Testis (tissue), 3 donors: Measurements from ENCODE around the gene ZBTB7A. TPM values are rescaled to one million over a fixed set of nuclear protein-coding genes. Genes with fewer than 3 reads are reported as not detected.
A peak's percentile ranks its signal among the peaks of the same experiment; 100 is the strongest.

ENCODE experiments used
- DNase-seq: peaks from one replicate; pipeline ENCODE4 v3.0.0-alpha.2; 2019
- H3K27ac ChIP-seq, 2 donors: fragments of 200-600 bp; sonication (generic); one replicate each; pipeline ENCODE4 v1.5.1; 2019
- H3K27me3 ChIP-seq: fragments of 200-600 bp; sonication (generic); one replicate; pipeline ENCODE4 v1.5.1; 2019
- H3K36me3 ChIP-seq: fragments of 200-600 bp; sonication (generic); one replicate; pipeline ENCODE4 v1.5.1; 2017; ENCODE audit warnings: low read depth; ENCODE audit errors: missing control alignments
- H3K4me1 ChIP-seq: fragments of 200-600 bp; sonication (generic); one replicate; pipeline ENCODE4 v1.5.1; 2019
- H3K4me3 ChIP-seq, 2 donors: fragments of 200-600 bp; sonication (generic); one replicate each; pipeline ENCODE4 v1.5.1; 2017 to 2019
- H3K9me3 ChIP-seq: fragments of 200-600 bp; sonication (generic); one replicate; pipeline ENCODE4 v1.5.1; 2017
- POLR2A ChIP-seq: fragments of 450-650 bp; IDR thresholded peaks from one replicate; pipeline ENCODE4 v1.6.1; 2017; ENCODE audit warnings: antibody characterized with exemption, mild to moderate bottlenecking, moderate library complexity
- WGBS, 2 donors: methylation state at CpG; one replicate each; pipeline ENCODE4 v1.1.5; 2018; 5-methylcytosine and 5-hydroxymethylcytosine counted together
- intact Hi-C: fragments of 100-400 bp; cut with DNase I; formaldehyde crosslinking; loops from one replicate; pipeline ENCODE4 v1.15.1; 2023; ENCODE audit warnings: low total_unique reads
- polyA plus RNA-seq: library from polyadenylated mRNA; stranded (reverse); fragments of 350-450 nt; fragmentation: Illumina TruSeq; extraction: RNeasy Lipid Tissue Mini Kit (QIAGEN cat#74804); gene quantifications from one replicate; pipeline ENCODE4 v1.2.3, GENCODE V29; 2014; ENCODE audit warnings: low read depth, low replicate concordance; ENCODE audit not compliant: insufficient read depth
- total RNA-seq, 2 donors: library from RNA; depleted of rRNA; stranded (reverse); fragments of >200 nt; gene quantifications; one replicate each; pipeline ENCODE4 v1.2.3, GENCODE V29; 2016
- TF ChIP-seq, protein P1 (sequence below), 3 experiments: fragments of 450-650 bp in 2 of 3; fragments of 200-600 bp in 1 of 3; sonication (generic) in 1 of 3; IDR thresholded peaks; one replicate each; pipeline ENCODE4 v1.5.1; 2016 to 2019; ENCODE audit warnings: antibody characterized with exemption in 3 of 3, mild to moderate bottlenecking in 2 of 3, moderate library complexity in 1 of 3

ZBTB7A gene
- total and polyA plus RNA-seq, 3 donors from 2014 or later = 7.5 to 49.4 (median 42.2) TPM

DNA sequence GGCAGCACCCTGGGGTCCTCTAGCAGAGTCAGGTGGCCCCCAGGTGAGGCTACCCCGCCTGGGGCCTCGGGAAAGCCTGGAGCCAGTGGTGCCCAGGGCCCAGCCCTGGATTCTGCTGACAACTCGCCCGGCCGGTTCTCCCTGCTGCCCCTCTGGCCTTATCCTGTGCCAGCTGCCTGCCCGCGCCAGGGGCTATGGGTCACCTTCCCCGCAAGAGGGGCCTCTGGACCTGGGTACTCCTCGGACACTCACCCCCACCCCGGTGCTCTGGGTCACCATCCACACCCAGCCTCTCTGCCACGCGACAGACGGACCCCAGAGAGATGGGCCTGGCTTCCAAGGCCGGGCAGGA, 24.0 kb downstream of the ZBTB7A start:
- DNase-seq = no peak
- Histone ChIP-seq H3K4me3 (no peak overlapping the region), H3K4me1 (peaks cover 13% of the 10 kb centered on the region), H3K27ac (no peak overlapping the region), H3K36me3 (no peaks in the 10 kb centered on the region), H3K27me3 (no peaks in the 10 kb centered on the region), H3K9me3 (no peaks in the 10 kb centered on the region)
- TF ChIP-seq POLR2A = no peak
- TF ChIP-seq, protein P1, sequence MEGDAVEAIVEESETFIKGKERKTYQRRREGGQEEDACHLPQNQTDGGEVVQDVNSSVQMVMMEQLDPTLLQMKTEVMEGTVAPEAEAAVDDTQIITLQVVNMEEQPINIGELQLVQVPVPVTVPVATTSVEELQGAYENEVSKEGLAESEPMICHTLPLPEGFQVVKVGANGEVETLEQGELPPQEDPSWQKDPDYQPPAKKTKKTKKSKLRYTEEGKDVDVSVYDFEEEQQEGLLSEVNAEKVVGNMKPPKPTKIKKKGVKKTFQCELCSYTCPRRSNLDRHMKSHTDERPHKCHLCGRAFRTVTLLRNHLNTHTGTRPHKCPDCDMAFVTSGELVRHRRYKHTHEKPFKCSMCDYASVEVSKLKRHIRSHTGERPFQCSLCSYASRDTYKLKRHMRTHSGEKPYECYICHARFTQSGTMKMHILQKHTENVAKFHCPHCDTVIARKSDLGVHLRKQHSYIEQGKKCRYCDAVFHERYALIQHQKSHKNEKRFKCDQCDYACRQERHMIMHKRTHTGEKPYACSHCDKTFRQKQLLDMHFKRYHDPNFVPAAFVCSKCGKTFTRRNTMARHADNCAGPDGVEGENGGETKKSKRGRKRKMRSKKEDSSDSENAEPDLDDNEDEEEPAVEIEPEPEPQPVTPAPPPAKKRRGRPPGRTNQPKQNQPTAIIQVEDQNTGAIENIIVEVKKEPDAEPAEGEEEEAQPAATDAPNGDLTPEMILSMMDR (IDR thresholded peaks at IDR 0.05) = no peak
- intact Hi-C loops = no loop called here
- 77 to 85% methylated on average over 5 to 14 of the region's 14 CpGs for WGBS, 2 donors

DNA sequence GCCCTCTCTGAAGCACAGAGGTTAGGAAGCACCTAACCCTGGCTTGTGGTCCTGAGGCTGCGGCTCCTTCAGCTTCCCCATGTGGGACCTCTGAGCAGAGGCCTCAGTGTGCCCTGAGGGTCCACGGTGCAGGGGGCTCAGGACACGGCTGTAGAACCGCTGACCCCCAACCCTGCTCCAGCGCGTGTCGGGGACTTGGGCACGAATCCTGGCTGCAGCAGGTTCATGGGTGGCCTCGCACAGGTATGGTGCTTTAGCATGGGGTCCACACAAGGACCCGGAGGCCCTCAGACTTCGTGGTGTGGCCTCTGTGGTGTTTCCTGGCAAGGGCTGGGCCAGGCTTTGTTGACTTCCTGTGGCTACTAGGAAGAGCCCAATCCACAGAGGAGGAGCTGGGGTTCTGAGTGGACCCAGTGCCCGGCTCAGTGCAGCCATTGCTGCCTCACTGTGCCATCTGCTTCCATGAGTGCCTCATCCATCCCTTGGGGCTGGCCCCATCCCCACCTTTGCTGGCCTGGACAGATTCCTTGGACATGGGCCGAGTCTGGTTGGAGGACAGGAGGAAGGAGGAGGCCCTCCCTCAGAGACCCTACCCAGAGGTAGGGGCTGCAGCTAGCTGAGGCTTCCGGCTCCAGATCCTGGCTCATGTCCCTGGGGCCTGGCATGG, 24.5 kb downstream of the ZBTB7A start:
- TF ChIP-seq, protein P1 (IDR thresholded peaks at IDR 0.05) = no peak
- TF ChIP-seq POLR2A = no peak
- no peak for DNase-seq
- H3K27me3 ChIP-seq = no peaks in the 10 kb centered on the region
- no peaks in the 10 kb centered on the region for H3K9me3 ChIP-seq
- H3K36me3 ChIP-seq = no peaks in the 10 kb centered on the region
- peaks cover 17% of the 10 kb centered on the region for H3K4me1 ChIP-seq
- H3K27ac ChIP-seq = no peak overlapping the region
- no peak overlapping the region for H3K4me3 ChIP-seq
- WGBS, 2 donors = 93% methylated on average over 14 of the region's 14 CpGs; no CpG with 5 or more reads in 1 of the 2 donors
- intact Hi-C loops = no loop called here

DNA sequence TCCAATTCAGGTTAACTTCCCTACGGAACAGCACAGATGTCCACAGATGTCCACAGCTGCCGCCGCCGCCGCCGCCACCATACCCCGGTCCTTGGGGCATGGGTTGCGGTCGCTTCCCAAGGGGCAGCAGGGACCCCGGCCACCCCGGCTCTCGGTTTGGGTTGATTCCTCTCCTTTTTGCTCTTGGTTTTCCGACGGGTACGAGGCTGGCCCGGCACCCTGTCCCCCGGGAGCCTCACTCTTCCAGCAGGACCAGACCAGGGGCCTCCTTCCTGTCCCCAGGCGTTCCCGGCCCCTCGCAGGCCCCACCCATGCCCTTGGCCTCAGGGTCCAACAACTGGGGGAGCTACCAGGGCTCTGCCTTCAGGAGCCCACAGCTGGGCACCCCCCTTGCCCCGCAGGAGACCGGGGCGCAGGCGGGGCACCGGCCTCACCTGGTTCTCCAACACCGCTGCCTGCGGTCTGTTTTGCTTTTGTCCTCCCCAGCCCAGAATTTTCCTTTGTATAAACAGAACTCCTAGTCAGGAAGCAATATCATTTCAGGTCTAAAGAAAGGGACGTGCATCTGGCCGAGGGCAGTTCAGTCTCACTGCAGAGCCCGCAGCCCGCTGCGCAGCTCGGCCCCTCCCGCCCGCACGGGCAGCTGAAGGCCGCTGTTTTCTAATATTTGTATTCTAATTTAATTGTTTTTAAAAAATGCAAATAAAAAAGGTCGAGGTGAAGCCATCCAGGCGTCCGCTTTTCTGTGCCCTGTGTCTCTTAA, 27.9 kb downstream of the ZBTB7A start:
- peak overlapping the region; percentile 50 to 54 for H3K27ac ChIP-seq
- H3K27me3 ChIP-seq = no peaks in the 10 kb centered on the region
- no peak for TF ChIP-seq POLR2A
- TF ChIP-seq, protein P1 (IDR thresholded peaks at IDR 0.05) = no peak
- intact Hi-C loops = no loop called here
- H3K36me3 ChIP-seq = no peaks in the 10 kb centered on the region
- H3K4me1 ChIP-seq = peaks cover 13% of the 10 kb centered on the region
- H3K4me3 ChIP-seq = no peak overlapping the region
- no peaks in the 10 kb centered on the region for H3K9me3 ChIP-seq
- no peak for DNase-seq
- 78 to 82% methylated on average over 31 to 40 of the region's 40 CpGs for WGBS, 2 donors

GRCh38 chr19:4038057-4038456, 28.6 kb downstream of the ZBTB7A start:
- Histone ChIP-seq H3K27ac (peak overlapping the region; percentile 50 to 54), H3K9me3 (no peaks in the 10 kb centered on the region), H3K36me3 (no peaks in the 10 kb centered on the region), H3K4me1 (peaks cover 13% of the 10 kb centered on the region), H3K27me3 (no peaks in the 10 kb centered on the region), H3K4me3 (peak overlapping the region in 1 of 2 donors; percentile 23)
- TF ChIP-seq POLR2A = no peak
- TF ChIP-seq, protein P1 (IDR thresholded peaks at IDR 0.05) = no peak
- 50 to 59% methylated on average over 33 of the region's 33 CpGs for WGBS, 2 donors
- DNase-seq = no peak
- intact Hi-C loops = no loop called here
